HT1080 (cell line): ENCODE results near the gene TERT. TPM values are rescaled to one million over a fixed set of nuclear protein-coding genes. Genes with fewer than 3 reads are reported as not detected.

Experiments used
- DNase-seq: peaks from one replicate; pipeline ENCODE4 v3.0.0-alpha.2; 2015; ENCODE audit warnings: low read depth
- small RNA-seq: library from RNA; depleted of rRNA; stranded (forward); fragments of <200 nt; gene quantifications from one replicate; pipeline ENCODE3, GENCODE V24; 2014
- total RNA-seq: library from RNA; depleted of rRNA; stranded (reverse); fragments of >200 nt; shearing (Covaris generic); gene quantifications from 2 replicates; pipeline ENCODE4 v1.2.3, GENCODE V29; 2014; rRNA removed

The TERT gene
- total RNA-seq, 1 experiment from 2014 or later = 10.5 TPM

GRCh38 chr5:1208743-1209488 lies 86.0 kb downstream of the TERT start:
- peak; percentile 52 for DNase-seq

DNA sequence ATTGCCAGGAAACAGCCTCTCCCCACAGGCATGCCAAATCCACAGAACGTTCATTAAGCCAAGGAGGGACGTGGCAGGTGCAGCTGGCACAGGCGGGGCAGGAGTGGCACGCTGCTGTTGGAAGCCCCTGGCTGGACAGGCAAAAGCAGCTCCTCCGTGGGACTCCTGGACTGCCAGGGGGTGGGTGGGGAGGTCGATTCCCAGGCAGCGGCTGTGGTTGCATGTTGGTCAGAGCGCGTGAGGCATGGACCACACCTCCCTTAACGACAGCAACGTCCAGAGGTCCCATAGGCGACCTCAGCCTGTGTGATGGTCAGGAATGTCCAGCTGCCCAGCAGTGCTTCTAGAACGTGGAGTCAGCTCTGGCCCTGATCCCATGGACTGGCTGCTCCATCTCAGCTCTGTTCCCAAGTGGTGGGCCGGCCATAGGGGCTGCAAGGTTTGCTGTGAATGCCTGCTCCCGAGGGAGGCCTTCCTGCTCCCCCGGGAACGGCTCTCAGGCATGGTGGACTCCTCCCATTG lies 86.6 kb downstream of the TERT start:
- no peak for DNase-seq

DNA sequence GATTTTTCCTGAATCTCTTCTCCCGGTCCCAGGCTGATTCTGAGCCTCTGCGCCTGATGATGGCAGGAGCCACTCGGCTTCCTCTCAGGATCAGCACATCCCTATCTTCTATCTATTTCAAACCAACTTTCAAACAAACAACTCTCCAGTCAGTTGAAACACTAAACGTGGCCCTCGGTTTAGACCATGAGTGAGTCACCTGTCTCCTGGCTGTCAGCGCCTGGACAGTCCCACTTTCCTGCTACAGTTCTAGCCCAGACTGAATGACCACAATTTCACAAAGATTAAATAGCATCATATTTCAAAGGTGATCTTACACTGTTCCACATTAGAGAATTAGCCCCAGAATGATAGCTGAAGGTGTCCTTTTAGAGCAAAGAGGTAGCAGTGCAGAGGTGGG lies 87.3 kb downstream of the TERT start:
- no peak for DNase-seq

- DNase-seq = no peak
Measured at GRCh38 chr5:1206521-1207412, 88.1 kb downstream of the TERT start.

DNA sequence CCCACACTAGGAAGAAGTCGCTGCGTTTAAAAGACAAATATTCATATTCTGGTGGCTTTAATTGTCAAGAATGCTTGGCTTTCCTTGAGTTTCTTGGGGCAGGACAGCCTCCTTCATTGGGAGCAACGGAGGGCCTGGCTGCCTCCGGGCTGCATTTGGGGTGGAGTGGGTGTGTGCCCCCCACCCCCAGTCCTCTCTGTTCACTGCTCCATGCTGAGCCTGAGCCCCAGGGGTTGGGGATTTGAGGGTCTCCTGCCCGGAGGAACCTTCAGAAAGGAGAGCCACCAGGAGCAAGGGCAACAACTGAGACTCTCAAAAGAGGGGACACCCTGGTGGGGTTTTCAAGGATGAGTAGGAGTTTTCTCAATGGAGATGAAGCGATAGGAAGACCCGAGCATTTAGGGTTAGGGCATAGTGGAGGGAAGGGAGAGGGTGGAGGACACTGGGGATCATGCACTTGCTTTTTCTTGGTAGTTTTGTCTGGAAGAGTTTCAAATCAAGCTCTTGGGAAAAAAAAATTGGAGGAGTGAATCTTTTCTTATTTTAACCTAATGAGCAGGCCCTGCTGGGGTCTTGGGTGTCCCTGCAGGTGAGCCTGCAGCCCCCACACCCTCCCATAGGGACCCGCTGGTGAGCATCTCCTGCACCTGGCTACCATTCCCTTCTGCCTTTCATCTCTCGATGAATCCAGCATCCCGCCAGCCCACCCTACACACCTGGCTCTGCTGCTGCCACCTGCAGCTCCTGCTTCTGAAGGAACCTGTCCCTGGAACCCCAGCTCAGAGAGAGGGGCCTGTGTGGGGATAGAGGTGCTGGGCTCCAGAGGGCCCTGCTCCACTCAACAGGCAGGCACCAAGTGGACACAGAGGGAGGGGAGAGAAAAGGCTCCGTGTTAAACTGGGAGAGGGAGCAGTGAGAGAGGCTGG lies 89.3 kb downstream of the TERT start:
- no peak for DNase-seq

DNA sequence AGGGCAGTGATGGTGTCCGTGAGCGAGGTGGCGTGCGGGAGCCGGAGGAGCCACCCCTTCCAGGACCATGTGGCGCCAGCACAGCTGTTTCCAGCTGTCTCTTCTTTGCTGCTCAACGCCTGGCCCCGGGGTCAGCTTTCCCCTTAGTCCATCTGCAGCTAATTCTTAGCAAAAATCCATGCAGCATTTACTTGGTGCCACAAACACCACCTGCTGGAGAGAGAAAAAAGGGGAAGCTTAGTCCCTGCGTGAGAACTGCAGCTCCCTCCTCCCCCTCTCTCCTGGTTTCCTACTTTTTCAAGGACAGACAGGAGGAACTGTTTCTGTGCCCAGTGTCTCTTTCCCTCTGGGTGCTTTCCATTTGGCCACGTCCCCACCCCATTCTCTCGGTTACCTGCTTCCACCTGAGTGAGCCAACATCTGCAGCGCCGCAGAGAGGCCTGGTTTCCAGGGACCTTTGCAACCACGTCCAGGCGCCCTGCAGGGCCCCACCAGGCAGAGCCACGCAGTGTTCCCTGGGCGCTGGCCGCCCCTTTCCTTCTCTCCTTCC lies 90.1 kb downstream of the TERT start:
- DNase-seq = peak; percentile 49

DNA sequence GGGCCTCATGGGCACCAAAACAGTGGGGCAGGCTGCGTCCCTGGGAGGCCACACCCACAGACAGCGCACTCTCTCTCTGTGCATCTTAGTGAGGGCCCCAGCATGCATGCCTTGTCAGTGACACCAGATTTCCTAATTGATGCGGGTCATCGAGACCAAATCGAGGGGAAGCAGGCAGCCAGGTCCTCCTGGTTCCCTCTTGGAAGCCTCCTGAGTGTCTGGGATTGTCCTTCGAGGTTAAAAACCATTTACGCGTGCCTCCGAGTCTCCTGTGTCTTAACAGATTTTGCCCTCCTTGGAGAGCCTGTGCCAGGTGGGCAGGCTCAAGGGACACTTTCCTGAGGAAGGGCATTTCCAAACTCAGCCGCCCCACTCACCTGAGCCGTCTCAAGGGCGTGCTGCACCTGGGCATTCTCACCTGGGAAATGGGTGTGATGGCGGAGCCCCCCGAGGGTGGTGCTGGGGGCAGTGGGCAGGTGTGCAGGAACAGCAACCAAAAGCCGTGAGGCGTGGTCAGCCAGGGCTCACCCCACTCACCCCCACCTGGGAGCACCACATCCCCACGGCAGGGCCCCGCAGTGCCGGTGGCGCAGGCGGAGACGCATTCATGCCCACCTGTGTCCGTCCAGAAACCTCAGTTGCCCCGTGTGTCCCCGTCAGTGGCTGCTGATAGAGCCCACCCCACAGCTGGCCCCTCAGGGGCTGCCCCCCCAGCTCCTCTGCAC lies 90.7 kb downstream of the TERT start:
- DNase-seq = no peak

DNA sequence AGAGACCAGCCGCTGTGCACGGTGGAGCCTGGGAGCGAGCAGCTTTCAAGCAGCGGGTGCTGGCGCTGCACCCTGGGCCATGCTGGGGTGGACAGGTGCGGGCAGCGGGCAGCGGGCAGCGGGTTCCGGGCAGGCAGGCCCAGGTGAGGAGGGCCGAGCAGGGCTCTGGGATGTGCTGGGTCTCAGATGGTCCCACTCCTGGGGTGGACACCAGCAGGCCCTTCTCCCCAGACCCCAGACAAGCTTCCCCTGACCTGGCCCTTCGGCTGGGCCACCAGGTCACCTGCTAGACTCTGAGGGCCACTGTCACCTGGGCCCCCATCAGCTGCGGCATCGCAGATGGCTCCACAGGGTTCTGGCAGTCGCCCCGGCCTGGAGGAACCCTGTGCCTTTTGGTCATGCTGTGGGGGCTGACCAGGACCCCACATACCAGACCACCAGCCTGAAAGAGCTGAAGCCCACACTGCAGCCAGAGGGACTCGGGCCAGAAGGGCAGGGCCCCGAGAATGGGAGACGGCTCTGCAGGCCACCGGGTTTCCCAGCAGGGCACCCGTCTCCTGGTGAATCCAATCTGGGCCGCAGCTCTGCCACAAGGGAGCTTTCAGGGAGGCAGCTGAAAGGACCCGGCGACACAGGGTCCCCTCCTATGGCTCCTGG lies 91.4 kb downstream of the TERT start:
- no peak for DNase-seq

Small RNA genes within 50 kb of the gene (small RNA-seq; reads per million reads assigned to genes)
- not detected for gene MIR4457

Other genes with a start within 250 kb of the TERT start
- 2.2 and 2.4 TPM in 2 replicates for gene SLC12A7, start 183.0 kb downstream of the TERT start, total RNA-seq
- not detected in 2 replicates for gene SLC6A19, start 93.5 kb downstream of the TERT start, total RNA-seq
- gene SLC6A18, start 69.7 kb downstream of the TERT start, total RNA-seq = not detected in 2 replicates
- gene CLPTM1L, start 50.0 kb upstream of the TERT start, total RNA-seq = 532 and 557 TPM in 2 replicates
- gene SLC6A3, start 150.4 kb upstream of the TERT start, total RNA-seq = not detected in 2 replicates
- 53.3 and 58.5 TPM in 2 replicates for gene LPCAT1, start 228.9 kb upstream of the TERT start, total RNA-seq